GM12865 (cell line): Measurements from ENCODE around the gene VCPKMT.

Source experiments
- DNase-seq: peaks from one replicate; pipeline ENCODE4 v3.0.0; 2010; ENCODE audit warnings: low read depth
- H3K4me3 ChIP-seq: 2 replicates; pipeline ENCODE4 v1.5.1; 2011; ENCODE audit warnings: mild to moderate bottlenecking, low read depth, low read length, control low read depth
- TF ChIP-seq, protein P1 (sequence below): IDR thresholded peaks from 2 replicates; pipeline ENCODE4 v1.5.1; 2011; ENCODE audit warnings: low read length, control low read depth, low read depth, inconsistent platforms; ENCODE audit not compliant: insufficient read depth; ENCODE audit errors: missing control alignments

Gene VCPKMT

DNA sequence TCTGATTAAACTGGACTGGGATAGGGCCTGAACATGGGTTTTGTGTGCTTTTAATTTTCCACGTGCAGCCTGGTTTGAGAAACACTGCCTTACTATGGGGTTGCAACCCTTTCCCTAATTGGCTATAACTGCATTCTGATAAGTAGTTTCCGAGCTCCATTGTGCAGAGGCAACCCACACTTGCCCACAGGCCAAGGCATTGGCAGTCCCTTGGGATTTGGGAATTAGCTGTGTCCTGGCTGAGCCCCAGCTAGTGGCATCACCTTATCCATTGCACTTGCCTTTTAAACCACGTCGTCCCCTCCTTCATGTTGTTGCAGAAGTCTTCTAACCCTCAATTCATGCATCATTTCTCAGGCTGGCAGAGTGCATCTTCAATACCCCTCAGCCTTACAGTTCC is 10.2 kb downstream of the VCPKMT start:
- no peak for DNase-seq
- H3K4me3 ChIP-seq: no peak overlapping the region
- TF ChIP-seq, protein P1, sequence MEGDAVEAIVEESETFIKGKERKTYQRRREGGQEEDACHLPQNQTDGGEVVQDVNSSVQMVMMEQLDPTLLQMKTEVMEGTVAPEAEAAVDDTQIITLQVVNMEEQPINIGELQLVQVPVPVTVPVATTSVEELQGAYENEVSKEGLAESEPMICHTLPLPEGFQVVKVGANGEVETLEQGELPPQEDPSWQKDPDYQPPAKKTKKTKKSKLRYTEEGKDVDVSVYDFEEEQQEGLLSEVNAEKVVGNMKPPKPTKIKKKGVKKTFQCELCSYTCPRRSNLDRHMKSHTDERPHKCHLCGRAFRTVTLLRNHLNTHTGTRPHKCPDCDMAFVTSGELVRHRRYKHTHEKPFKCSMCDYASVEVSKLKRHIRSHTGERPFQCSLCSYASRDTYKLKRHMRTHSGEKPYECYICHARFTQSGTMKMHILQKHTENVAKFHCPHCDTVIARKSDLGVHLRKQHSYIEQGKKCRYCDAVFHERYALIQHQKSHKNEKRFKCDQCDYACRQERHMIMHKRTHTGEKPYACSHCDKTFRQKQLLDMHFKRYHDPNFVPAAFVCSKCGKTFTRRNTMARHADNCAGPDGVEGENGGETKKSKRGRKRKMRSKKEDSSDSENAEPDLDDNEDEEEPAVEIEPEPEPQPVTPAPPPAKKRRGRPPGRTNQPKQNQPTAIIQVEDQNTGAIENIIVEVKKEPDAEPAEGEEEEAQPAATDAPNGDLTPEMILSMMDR: no peak

DNA sequence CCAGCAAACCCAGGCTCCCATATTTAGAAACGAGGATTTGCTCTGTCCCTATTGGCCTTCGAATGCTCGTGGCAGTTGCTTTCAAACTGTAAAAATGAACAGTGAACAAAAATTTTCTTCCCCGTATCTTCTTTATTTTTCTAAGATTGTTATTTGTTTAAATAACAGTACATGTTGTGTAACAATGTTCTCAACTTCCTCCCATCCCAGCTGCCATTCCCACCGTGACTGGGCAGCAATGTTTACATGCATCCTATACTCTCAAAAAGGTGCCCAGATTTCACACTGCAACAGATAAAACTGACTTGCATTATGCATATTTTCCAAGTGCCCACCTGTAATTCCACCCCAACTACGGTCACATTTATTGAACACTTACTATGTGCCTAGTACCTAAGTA is 12.8 kb downstream of the VCPKMT start:
- no peak for DNase-seq
- no peak overlapping the region for H3K4me3 ChIP-seq

DNA sequence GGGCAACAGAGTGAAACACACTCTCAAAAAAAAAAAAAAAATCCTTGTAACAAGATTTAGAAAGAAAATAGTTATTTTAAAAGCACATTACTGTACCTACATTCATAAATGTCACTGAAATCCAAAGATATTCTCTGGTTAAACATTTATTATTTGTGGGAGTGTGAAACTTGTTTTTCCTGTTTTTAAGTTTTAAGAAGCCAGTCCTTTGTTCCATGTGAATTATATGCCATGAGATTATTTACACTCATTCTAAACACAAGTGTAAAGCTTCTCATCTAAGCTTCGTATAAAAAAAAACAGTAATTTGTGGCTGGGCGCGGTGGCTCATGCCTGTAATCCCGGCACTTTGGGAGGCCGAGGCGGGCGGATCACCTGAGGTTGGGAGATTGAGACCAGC is 15.0 kb downstream of the VCPKMT start:
- H3K4me3 ChIP-seq: no peak overlapping the region
- no peak for DNase-seq
- TF ChIP-seq, protein P1: no peak

More for the DNA sequence above, 12.8 kb downstream of the VCPKMT start:
- TF ChIP-seq, protein P1: no peak

DNA sequence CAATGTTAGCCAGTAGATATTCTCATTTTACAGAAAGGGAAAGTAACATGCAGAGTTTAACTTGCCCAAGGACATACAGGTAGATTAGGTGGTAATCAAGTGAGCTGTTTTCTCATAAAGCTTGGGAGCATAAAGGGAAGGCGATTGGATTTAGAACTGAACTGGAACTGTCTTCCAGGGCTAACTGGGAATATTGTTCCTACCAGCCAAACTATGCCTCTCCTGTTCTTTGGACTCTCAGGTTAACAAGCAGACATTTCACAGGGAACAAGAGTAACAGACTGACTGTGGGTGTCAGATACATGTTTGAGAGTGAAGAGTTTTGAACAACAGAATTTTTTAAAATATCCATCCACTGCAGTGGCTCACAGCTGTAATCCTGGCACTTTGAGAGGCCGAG is 15.6 kb downstream of the VCPKMT start:
- no peak for DNase-seq
- TF ChIP-seq, protein P1: no peak
- no peak overlapping the region for H3K4me3 ChIP-seq

DNA sequence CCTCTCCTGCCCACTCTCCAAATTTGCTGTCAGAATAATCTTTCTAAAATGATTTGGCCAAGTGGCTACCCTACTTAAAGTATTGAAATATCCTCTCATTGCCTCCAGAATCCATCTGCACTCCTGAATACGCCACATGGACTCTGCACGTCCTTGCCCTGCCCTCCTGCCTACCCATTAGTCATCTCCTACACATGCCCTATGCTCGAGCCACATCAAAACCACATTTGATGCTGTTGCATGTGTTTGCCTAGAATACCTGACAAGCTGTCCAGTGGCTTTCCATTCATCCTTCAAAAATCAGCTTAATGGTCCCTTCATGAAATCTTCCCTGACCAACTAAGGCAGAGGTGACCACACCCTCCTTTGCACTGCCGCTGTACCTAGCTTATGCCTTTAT is 17.0 kb downstream of the VCPKMT start:
- TF ChIP-seq, protein P1: no peak
- H3K4me3 ChIP-seq: no peak overlapping the region
- no peak for DNase-seq

DNA sequence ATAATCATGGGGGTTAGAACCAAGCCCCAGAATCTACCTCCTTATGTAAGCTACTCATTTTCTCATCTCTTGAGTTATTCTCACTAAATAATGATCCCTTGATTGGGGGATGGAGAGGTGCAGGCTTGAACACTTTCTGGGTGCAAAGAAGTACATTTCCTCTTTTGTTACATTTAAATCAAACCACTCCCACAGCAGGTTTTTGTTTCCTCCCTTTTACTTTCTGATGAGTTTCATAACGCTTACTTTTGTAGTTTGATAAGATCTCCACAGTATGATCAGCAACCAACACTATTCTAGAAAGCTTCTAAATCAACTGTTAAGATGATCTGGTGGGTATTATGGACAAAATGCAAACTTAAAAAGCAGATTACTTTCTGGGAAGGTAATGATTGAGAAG is 20.5 kb downstream of the VCPKMT start:
- H3K4me3 ChIP-seq: no peak overlapping the region
- no peak for DNase-seq
- TF ChIP-seq, protein P1: no peak

DNA sequence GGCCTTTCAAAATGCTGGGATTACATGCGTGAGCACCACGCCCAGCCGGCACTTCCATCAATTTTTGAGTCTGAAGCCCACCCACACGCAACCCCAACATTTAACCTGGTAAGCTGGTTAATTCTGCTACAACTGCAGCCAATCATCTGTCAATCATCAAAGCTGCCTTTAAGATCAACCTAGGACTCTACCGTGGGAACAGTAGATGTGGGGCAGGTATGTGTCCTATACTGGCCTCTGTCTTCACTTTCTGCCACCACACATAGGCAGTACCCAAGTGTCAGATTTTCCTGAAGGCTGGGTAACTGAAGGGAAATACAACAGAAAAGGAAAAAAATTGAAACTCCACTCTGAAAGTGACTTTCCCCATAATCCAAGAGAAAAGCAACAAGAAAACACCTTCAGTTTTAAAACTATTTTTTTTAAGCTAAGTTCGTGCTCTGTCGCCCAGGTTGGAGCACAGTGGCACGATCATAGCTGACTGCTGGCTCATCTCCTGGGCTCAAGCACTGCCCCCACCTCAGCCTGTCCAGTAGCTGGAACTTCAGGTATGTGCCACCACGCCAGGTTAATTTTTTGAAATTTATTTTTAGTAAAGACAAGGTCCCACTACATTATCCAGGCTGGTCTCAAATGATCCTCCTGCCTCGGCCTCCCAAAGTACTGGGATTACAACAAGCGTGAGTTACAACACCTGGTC is 22.2 kb downstream of the VCPKMT start:
- DNase-seq: no peak
- TF ChIP-seq, protein P1: no peak
- no peak overlapping the region for H3K4me3 ChIP-seq
